ENCODE data around the gene KLHL40.

KLHL40 gene

DNA sequence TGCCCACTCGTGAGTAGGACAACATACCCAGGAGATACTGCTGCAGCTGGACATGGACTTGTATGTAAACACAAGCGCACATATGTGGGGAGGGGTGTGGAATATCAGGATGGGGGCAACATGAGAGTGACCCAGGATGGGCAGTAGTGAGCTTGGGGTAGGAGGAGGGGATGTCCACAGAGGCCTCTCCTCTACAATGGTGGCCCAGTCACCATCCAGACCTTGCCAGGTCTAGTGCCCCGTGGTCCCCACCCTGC is 32.1 kb upstream of the KLHL40 start:
- H3K4me3 ChIP-seq (ENCODE audit: low read depth in 1 of 2, low read length in 2 of 2): no peak overlapping the region
- H3K27me3 ChIP-seq (ENCODE audit: insufficient read depth, low read length, poor library complexity): no peaks in the 10 kb centered on the region
- TF ChIP-seq, protein P1, sequence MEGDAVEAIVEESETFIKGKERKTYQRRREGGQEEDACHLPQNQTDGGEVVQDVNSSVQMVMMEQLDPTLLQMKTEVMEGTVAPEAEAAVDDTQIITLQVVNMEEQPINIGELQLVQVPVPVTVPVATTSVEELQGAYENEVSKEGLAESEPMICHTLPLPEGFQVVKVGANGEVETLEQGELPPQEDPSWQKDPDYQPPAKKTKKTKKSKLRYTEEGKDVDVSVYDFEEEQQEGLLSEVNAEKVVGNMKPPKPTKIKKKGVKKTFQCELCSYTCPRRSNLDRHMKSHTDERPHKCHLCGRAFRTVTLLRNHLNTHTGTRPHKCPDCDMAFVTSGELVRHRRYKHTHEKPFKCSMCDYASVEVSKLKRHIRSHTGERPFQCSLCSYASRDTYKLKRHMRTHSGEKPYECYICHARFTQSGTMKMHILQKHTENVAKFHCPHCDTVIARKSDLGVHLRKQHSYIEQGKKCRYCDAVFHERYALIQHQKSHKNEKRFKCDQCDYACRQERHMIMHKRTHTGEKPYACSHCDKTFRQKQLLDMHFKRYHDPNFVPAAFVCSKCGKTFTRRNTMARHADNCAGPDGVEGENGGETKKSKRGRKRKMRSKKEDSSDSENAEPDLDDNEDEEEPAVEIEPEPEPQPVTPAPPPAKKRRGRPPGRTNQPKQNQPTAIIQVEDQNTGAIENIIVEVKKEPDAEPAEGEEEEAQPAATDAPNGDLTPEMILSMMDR (IDR thresholded peaks at IDR 0.05; ENCODE audit: borderline replicate concordance, extremely low read depth, low read length, poor library complexity, severe bottlenecking): no peak
- no peaks in the 10 kb centered on the region for H3K79me2 ChIP-seq (ENCODE audit: insufficient read depth, low read length)
- no peaks in the 10 kb centered on the region for H3K4me1 ChIP-seq (ENCODE audit: insufficient read depth, low read length)
- DNase-seq (no peak), ATAC-seq (ENCODE audit: insufficient read depth, low read depth) (no peak)
- no peak overlapping the region for H3K4me2 ChIP-seq (ENCODE audit: insufficient read depth, low read length)
- peaks cover 8% of the 10 kb centered on the region; the same call in 1 of the 2 replicates for H4K20me1 ChIP-seq (ENCODE audit: insufficient read depth, low read length)
- no peak overlapping the region for H3K9ac ChIP-seq (ENCODE audit: low read depth, low read length)
- no peaks in the 10 kb centered on the region for H3K9me3 ChIP-seq (ENCODE audit: insufficient read depth, low read length, severe bottlenecking)
- H3K36me3 ChIP-seq (ENCODE audit: insufficient read depth, low read length): peaks cover 8% of the 10 kb centered on the region
- H2AFZ ChIP-seq (ENCODE audit: low read depth, low read length): no peak overlapping the region
- H3K27ac ChIP-seq (ENCODE audit: low read length): no peak overlapping the region

DNA sequence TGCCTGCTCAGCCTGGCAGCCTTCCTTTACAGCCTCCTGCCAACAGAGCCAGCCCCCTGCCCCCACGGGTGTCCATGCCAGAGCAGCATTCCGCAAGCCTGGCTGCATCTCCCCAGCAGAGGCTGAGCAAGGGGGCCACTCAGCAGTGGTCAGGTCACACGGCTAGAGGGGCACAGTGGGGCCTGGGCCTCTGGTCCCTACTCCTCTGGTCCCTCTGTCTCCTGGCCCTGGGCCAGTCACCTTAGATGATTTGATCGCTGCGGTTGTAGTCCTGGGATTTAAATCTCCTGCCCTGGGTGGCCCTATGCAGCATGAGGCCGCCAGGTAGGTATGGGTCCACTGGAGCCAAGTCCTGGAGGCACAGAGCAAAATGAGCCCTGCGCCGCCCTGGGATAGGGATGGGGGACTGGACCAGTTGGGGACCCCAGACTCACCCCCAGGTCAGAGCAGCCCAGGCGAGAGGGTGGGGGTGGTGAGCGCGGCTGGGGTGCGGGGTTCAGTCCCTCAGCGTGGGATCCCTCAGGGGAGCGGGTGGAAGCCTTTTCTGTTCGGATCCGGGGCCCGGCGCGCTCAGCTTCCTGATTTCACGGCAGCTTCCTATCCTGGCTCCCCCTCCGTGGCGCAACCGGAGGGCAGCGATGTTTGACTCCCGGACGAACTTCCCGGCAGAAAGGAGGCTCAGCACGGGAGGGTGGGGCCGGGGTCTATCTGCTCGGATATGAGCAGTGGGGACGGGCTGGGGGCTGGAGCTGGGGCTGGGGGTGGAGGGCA is 31.6 kb upstream of the KLHL40 start, which contains the start of gene ZBTB47:
Gene ZBTB47 (plus strand): TSS at position 138 of the 771 bp plus-strand sequence. CDS start 4,659 bp downstream, outside the sequence.
- TF ChIP-seq, protein P1 (IDR thresholded peaks at IDR 0.05; ENCODE audit: borderline replicate concordance, extremely low read depth, low read length, poor library complexity, severe bottlenecking): no peak
- TF ChIP-seq EZH2 (IDR thresholded peaks at IDR 0.05; ENCODE audit: borderline replicate concordance, low read depth, low read length, severe bottlenecking): no peak
- Histone ChIP-seq H3K27ac (ENCODE audit: low read length) (no peak within 1 kb of the TSS), H3K9me3 (ENCODE audit: insufficient read depth, low read length, severe bottlenecking) (no peaks in the 10 kb centered on the region), H3K9ac (ENCODE audit: low read depth, low read length) (no peak within 1 kb of the TSS), H3K27me3 (ENCODE audit: insufficient read depth, low read length, poor library complexity) (no peaks in the 10 kb centered on the region), H3K4me3 (ENCODE audit: low read depth in 1 of 2, low read length in 2 of 2) (no peak within 1 kb of the TSS), H3K79me2 (ENCODE audit: insufficient read depth, low read length) (no peaks in the 10 kb centered on the region), H4K20me1 (ENCODE audit: insufficient read depth, low read length) (peaks cover 8% of the 10 kb centered on the region; the same call in 1 of the 2 replicates), H3K4me1 (ENCODE audit: insufficient read depth, low read length) (no peaks in the 10 kb centered on the region), H2AFZ (ENCODE audit: low read depth, low read length) (no peak within 1 kb of the TSS), H3K36me3 (ENCODE audit: insufficient read depth, low read length) (peaks cover 3% of the 10 kb centered on the region), H3K4me2 (ENCODE audit: insufficient read depth, low read length) (no peak within 1 kb of the TSS)
- no peak for ATAC-seq (ENCODE audit: insufficient read depth, low read depth)
- no peak for DNase-seq

DNA sequence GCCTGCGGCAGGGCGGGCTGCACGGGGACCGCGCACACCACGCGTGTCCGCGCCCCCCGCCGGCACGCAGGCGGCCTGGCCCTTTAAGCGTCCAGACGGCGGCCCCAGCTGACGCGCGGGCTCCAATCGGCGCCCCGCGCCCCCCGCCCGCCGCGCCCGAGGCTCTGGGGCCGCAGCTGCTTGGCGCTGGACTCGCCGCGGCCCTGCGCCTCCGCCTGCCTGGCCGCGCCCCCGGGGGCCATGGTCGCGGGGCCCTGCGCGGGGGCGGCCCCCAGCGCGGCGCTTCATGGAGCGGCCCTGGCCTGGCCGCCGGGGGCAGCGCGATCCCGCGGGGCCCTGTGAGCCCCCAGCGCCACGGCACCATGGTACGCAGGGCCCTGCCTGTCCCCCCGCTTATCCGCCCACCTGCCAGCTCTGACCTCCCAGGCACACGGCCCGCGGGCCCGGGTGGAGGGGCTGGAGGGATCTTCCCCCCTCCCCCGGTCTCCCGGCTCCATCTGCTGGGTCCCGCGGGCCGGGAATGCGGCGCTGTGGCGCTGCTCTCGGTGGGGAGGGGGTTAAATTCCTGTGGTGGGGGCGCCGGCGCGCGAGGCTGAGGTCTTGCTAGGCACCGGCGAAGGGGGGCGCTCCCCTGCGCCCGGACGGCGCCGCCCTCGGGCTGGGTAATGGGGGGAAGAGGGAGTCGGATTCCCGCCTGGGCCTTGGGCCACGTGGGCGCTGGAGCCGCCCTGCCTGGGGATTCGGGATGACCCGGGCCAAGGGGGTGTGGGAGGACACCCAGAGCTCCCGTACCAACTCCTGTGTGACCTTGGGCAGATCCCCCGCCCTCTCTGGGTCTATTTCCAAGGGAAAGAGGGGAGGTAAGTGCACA is 30.8 kb upstream of the KLHL40 start:
- Histone ChIP-seq H3K27me3 (ENCODE audit: insufficient read depth, low read length, poor library complexity) (no peaks in the 10 kb centered on the region), H4K20me1 (ENCODE audit: insufficient read depth, low read length) (peaks cover 8% of the 10 kb centered on the region; the same call in 1 of the 2 replicates), H2AFZ (ENCODE audit: low read depth, low read length) (no peak overlapping the region), H3K36me3 (ENCODE audit: insufficient read depth, low read length) (no peaks in the 10 kb centered on the region), H3K4me1 (ENCODE audit: insufficient read depth, low read length) (no peaks in the 10 kb centered on the region), H3K27ac (ENCODE audit: low read length) (no peak overlapping the region), H3K79me2 (ENCODE audit: insufficient read depth, low read length) (no peaks in the 10 kb centered on the region), H3K9me3 (ENCODE audit: insufficient read depth, low read length, severe bottlenecking) (no peaks in the 10 kb centered on the region), H3K4me2 (ENCODE audit: insufficient read depth, low read length) (no peak overlapping the region), H3K4me3 (ENCODE audit: low read depth in 1 of 2, low read length in 2 of 2) (no peak overlapping the region), H3K9ac (ENCODE audit: low read depth, low read length) (no peak overlapping the region)
- ATAC-seq (ENCODE audit: insufficient read depth, low read depth) (no peak), DNase-seq (no peak)
- no peak for TF ChIP-seq EZH2 (IDR thresholded peaks at IDR 0.05; ENCODE audit: borderline replicate concordance, low read depth, low read length, severe bottlenecking)
- TF ChIP-seq, protein P1 (IDR thresholded peaks at IDR 0.05; ENCODE audit: borderline replicate concordance, extremely low read depth, low read length, poor library complexity, severe bottlenecking): no peak

Measured in DND-41 (cell line).